Right lobe of liver (tissue), 4 donors: ENCODE measurements around the gene CCDC88C.

Experiments
- CTCF ChIP-seq, 4 donors: fragments of 200-600 bp in 3 of 4; fragments of 450-650 bp in 1 of 4; IDR thresholded peaks; one replicate each; pipeline versions ENCODE4 v1.5.1 to v1.8.0; 2016 to 2022; ENCODE audit warnings: antibody characterized with exemption in 4 of 4, mild to moderate bottlenecking in 2 of 4
- POLR2A ChIP-seq: fragments of 450-650 bp; IDR thresholded peaks from one replicate; pipeline ENCODE4 v1.6.1; 2017; ENCODE audit warnings: antibody characterized with exemption, mild to moderate bottlenecking
- donor health status: DM: no; HTN: no; CAD: no.
- donor health status: DM: no; HTN: no; CAD: no.
- donor health status: DM: no; HTN: yes; CAD: no.

DNA sequence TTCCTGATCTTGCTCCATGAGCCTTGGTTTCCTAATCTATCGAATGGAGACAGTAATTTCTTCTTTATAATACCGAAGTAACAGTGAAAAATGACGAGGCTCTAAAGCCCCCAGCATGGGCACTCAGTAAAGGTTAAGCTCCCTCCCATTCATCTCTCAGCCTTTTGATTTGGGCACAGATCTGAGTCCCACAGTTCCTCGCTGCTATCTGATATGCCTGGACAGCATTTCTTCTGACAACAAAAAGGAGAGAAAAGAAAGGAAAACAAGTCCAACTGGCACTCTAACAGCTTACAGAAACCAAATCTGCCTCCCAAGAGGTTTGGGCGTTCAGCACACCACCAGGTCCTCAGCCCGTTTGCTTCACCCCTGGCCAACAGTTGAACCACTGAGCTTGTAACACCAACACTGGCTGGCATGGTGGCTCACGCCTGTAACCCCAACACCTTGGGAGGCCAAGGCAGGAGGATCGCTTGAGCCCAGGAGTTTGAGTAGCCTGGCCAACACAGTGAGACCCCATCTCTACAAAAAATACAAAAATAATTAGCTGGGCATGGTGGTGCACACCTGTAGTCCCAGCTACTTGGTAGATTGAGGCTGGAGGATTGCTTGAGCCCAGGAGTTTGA, 19.5 kb downstream of the CCDC88C start:
- TF ChIP-seq CTCF (IDR thresholded peaks at IDR 0.05) (no peak), POLR2A (no peak)
